H9 (cell line): ENCODE data around the gene LDLR. TPM values are rescaled to one million over a fixed set of nuclear protein-coding genes. Genes with fewer than 3 reads are reported as not detected.
A peak's percentile ranks its signal among the peaks of the same experiment; 100 is the strongest.

Source experiments
- DNase-seq: peaks from one replicate; pipeline ENCODE4 v3.0.0-alpha.2; 2017
- H2AFZ ChIP-seq: one replicate; pipeline ENCODE4 v1.6.1; 2013; ENCODE audit warnings: mild to moderate bottlenecking, low read length, control low read depth, moderate library complexity
- H2AK5ac ChIP-seq: 2 replicates; pipeline ENCODE4 v1.6.1; 2013; ENCODE audit warnings: low read length, control low read depth, mixed read lengths; ENCODE audit not compliant: insufficient read length
- H2BK120ac ChIP-seq: one replicate; pipeline ENCODE4 v1.6.1; 2013; ENCODE audit warnings: low read depth, mild to moderate bottlenecking, low read length, control low read depth, inconsistent platforms; ENCODE audit not compliant: poor library complexity, severe bottlenecking
- H2BK12ac ChIP-seq: 2 replicates; pipeline ENCODE4 v1.6.1; 2013; ENCODE audit warnings: low read length, control low read depth, mixed read lengths, low read depth; ENCODE audit not compliant: insufficient read length
- H2BK15ac ChIP-seq: 2 replicates; pipeline ENCODE4 v1.6.1; 2013; ENCODE audit warnings: low read depth, low read length, control low read depth
- H2BK20ac ChIP-seq: one replicate; pipeline ENCODE4 v1.6.1; 2013; ENCODE audit warnings: low read depth, mild to moderate bottlenecking, low read length, control low read depth, inconsistent platforms; ENCODE audit not compliant: poor library complexity, severe bottlenecking
- H2BK5ac ChIP-seq: 2 replicates; pipeline ENCODE4 v1.6.1; 2013; ENCODE audit warnings: low read length, control low read depth, mixed read lengths; ENCODE audit not compliant: insufficient read length
- H3K14ac ChIP-seq: 2 replicates; pipeline ENCODE4 v1.6.1; 2013; ENCODE audit warnings: low read length, control low read depth; ENCODE audit not compliant: insufficient read depth
- H3K18ac ChIP-seq: 2 replicates; pipeline ENCODE4 v1.6.1; 2013; ENCODE audit warnings: low read depth, mild to moderate bottlenecking, mixed read lengths, low read length, control low read depth; ENCODE audit not compliant: insufficient read length
- H3K23ac ChIP-seq: 2 replicates; pipeline ENCODE4 v1.6.1; 2013; ENCODE audit warnings: low read length, control low read depth, mixed read lengths, low read depth; ENCODE audit not compliant: insufficient read length
- H3K23me2 ChIP-seq: 2 replicates; pipeline ENCODE4 v1.6.1; 2013; ENCODE audit warnings: low read depth, mild to moderate bottlenecking, mixed read lengths, low read length, control low read depth; ENCODE audit not compliant: insufficient read length, poor library complexity, severe bottlenecking
- H3K27ac ChIP-seq: 2 replicates; pipeline ENCODE4 v1.5.1; 2013; ENCODE audit warnings: low read length, control low read depth, mixed read lengths, low read depth; ENCODE audit not compliant: insufficient read length
- H3K27me3 ChIP-seq: 2 replicates; pipeline ENCODE4 v1.6.1; 2013; ENCODE audit warnings: low read length, control low read depth, inconsistent platforms; ENCODE audit not compliant: insufficient read depth
- H3K4ac ChIP-seq: 2 replicates; pipeline ENCODE4 v1.6.1; 2013; ENCODE audit warnings: low read depth, mild to moderate bottlenecking, control low read depth, inconsistent platforms, low read length, moderate library complexity
- H3K4me1 ChIP-seq: 2 replicates; pipeline ENCODE4 v1.6.1; 2013; ENCODE audit warnings: low read length, control low read depth, inconsistent platforms; ENCODE audit not compliant: insufficient read depth
- H3K4me2 ChIP-seq: 2 replicates; pipeline ENCODE4 v1.6.1; 2013; ENCODE audit warnings: low read length, control low read depth, mixed read lengths; ENCODE audit not compliant: insufficient read length, insufficient read depth
- H3K56ac ChIP-seq: 2 replicates; pipeline ENCODE4 v1.6.1; 2013; ENCODE audit warnings: low read depth, mild to moderate bottlenecking, mixed read lengths, low read length, control low read depth; ENCODE audit not compliant: insufficient read length
- H3K79me1 ChIP-seq: 2 replicates; pipeline ENCODE4 v1.6.1; 2013; ENCODE audit warnings: low read depth, mild to moderate bottlenecking, moderate library complexity, low read length, control low read depth, inconsistent platforms; ENCODE audit not compliant: insufficient read depth, poor library complexity, severe bottlenecking
- H3K79me2 ChIP-seq: 2 replicates; pipeline ENCODE4 v1.6.1; 2013; ENCODE audit warnings: low read length, control low read depth, inconsistent platforms; ENCODE audit not compliant: insufficient read depth
- H3K9ac ChIP-seq: 2 replicates; pipeline ENCODE4 v1.6.1; 2013; ENCODE audit warnings: low read length, control low read depth, mixed read lengths; ENCODE audit not compliant: insufficient read length; ENCODE audit errors: extremely low read depth
- H3K9me3 ChIP-seq: one replicate; pipeline ENCODE4 v1.6.1; 2013; ENCODE audit warnings: low read depth, low read length, inconsistent platforms; ENCODE audit not compliant: control insufficient read depth
- H3T11ph ChIP-seq: one replicate; pipeline ENCODE4 v1.6.1; 2013; ENCODE audit warnings: mild to moderate bottlenecking, low read length, control low read depth, inconsistent platforms
- H4K20me1 ChIP-seq: one replicate; pipeline ENCODE4 v1.6.1; 2013; ENCODE audit not compliant: control insufficient read depth, insufficient read length, insufficient read depth
- H4K5ac ChIP-seq: 2 replicates; pipeline ENCODE4 v1.6.1; 2013; ENCODE audit warnings: low read depth, mild to moderate bottlenecking, mixed read lengths, low read length, control low read depth; ENCODE audit not compliant: insufficient read length
- H4K8ac ChIP-seq: replicated peaks from 2 replicates; pipeline ENCODE4 v1.6.1; 2013; ENCODE audit warnings: low read length, control low read depth, mixed read lengths, low read depth; ENCODE audit not compliant: insufficient read length
- H4K91ac ChIP-seq: 2 replicates; pipeline ENCODE4 v1.6.1; 2013; ENCODE audit warnings: low read depth, mild to moderate bottlenecking, moderate library complexity, mixed read lengths, low read length, control low read depth; ENCODE audit not compliant: insufficient read length
- H3K27ac Mint-ChIP-seq, 3 experiments: 2 replicates in 2 of 3; 3 replicates in 1 of 3; pipeline ENCODE4 v1.8.0; 2020 to 2021; ENCODE audit warnings: mixed read lengths in 3 of 3, mild to moderate bottlenecking in 1 of 3, moderate library complexity in 1 of 3
- H3K27me3 Mint-ChIP-seq: 2 replicates; pipeline ENCODE4 v1.8.0; 2021; ENCODE audit warnings: low read depth, mild to moderate bottlenecking, moderate library complexity, mixed read lengths
- H3K36me3 Mint-ChIP-seq, 3 experiments: 2 replicates in 2 of 3; 3 replicates in 1 of 3; pipeline ENCODE4 v1.8.0; 2020 to 2021; ENCODE audit warnings: low read depth in 3 of 3, mixed read lengths in 3 of 3; ENCODE audit not compliant: insufficient read depth in 1 of 3
- H3K4me1 Mint-ChIP-seq, 2 experiments: 2 replicates each; pipeline ENCODE4 v1.8.0; 2020; ENCODE audit warnings: mixed read lengths in 2 of 2
- H3K4me3 Mint-ChIP-seq, 2 experiments: 2 replicates in 1 of 2; 3 replicates in 1 of 2; pipeline ENCODE4 v1.8.0; 2020 to 2021; ENCODE audit warnings: mild to moderate bottlenecking in 2 of 2, mixed read lengths in 2 of 2, moderate library complexity in 1 of 2
- H3K9me3 Mint-ChIP-seq, 2 experiments: 2 replicates in 1 of 2; 3 replicates in 1 of 2; pipeline ENCODE4 v1.8.0; 2020; ENCODE audit warnings: mild to moderate bottlenecking in 2 of 2, mixed read lengths in 2 of 2, moderate library complexity in 1 of 2
- CTCF ChIP-seq: fragments of 200-600 bp; sonication (generic); conservative IDR thresholded peaks from 3 replicates; pipeline ENCODE4 v1.8.0; 2021; ENCODE audit warnings: antibody characterized with exemption, mild to moderate bottlenecking
- WGBS: extraction: QIAGEN DNeasy Blood & Tissue Kit; methylation state at CpG from one replicate; pipeline ENCODE4 v1.1.7; 2013; ENCODE audit warnings: missing lambda C conversion rate, low lambda C conversion rate, mixed read lengths; ENCODE audit not compliant: insufficient read length; ENCODE audit errors: extremely low coverage; 5-methylcytosine and 5-hydroxymethylcytosine counted together
- total RNA-seq: library from RNA; stranded (reverse); gene quantifications from 2 replicates; pipeline ENCODE4 v1.2.1, GENCODE V29; 2021

The LDLR gene
- total RNA-seq, 1 experiment from 2014 or later, result 92.7 TPM

DNA sequence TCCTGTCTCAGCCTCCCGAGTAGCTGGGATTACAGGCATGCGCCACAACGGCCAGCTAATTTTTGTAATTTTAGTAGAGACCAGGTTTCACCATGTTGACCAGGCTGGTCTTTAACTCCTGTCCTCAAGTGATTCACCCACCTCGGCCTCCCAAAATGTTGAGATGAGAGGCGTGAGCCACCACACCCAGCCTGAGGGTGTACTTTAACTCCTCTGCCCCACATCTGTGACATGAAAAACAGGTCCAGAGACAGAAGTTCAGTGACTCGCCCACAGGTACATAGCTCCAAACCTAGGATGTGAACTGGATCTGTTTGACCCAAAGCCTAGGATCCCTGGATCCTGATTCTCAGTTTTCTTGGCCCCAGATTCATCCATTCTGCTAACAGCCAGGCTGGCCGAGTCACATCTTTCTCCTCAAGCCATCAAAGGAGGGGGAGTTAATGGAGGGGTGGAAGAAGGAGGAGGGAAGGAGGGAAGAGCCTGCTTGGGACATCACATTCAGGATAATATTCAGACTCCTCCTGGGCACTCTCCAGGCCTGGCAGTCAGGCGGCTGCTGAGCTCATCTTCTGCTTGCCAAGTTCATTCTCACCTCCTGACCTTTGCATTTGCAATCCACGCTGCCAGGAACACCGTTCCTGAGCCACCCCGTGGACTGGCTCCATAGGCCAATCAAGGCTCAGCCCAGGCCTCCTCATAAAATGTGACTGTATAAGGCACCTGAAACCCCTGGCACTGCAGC, 63.2 kb downstream of the LDLR start:
- Mint-ChIP-seq H3K9me3 (no peaks in the 10 kb centered on the region), H3K36me3 (peaks cover 9 to 35% (median 34%) of the 10 kb centered on the region in 3 experiments), H3K4me1 (peaks cover 10% of the 10 kb centered on the region in 2 experiments), H3K27me3 (no peaks in the 10 kb centered on the region), H3K4me3 (peak overlapping the region in 1 of 2 experiments; percentile 8; a peak in 1 of 5 replicates), H3K27ac (peak overlapping the region in 1 of 3 experiments; percentile 83; a peak in 1 of 7 replicates)
- no peak overlapping the region for H3K14ac ChIP-seq
- H3K23ac ChIP-seq, result no peak overlapping the region
- H3K27me3 ChIP-seq, result no peaks in the 10 kb centered on the region
- H3K56ac ChIP-seq, result no peak overlapping the region
- no peaks in the 10 kb centered on the region for H4K20me1 ChIP-seq
- H3K4me2 ChIP-seq, result no peak overlapping the region
- H4K5ac ChIP-seq, result no peak overlapping the region
- H3K23me2 ChIP-seq, result peaks cover 3% of the 10 kb centered on the region
- no peak overlapping the region for H3T11ph ChIP-seq
- H3K27ac ChIP-seq, result no peak overlapping the region
- H4K91ac ChIP-seq, result no peak overlapping the region
- no peak for DNase-seq
- peaks cover 8% of the 10 kb centered on the region for H3K79me1 ChIP-seq
- no peak overlapping the region for H3K4ac ChIP-seq
- no peaks in the 10 kb centered on the region for H3K9me3 ChIP-seq
- no peak overlapping the region for H2AK5ac ChIP-seq
- no peak overlapping the region for H2BK5ac ChIP-seq
- H3K9ac ChIP-seq, result no peak overlapping the region
- no CpG with 5 or more reads among the region's 11 CpGs for WGBS
- H2BK120ac ChIP-seq, result no peak overlapping the region
- no peak overlapping the region for H4K8ac ChIP-seq
- H3K18ac ChIP-seq, result no peak overlapping the region
- H2AFZ ChIP-seq, result no peak overlapping the region
- H2BK20ac ChIP-seq, result no peak overlapping the region
- no peak for TF ChIP-seq CTCF
- H3K4me1 ChIP-seq, result no peaks in the 10 kb centered on the region; the same call in 1 of the 2 replicates
- H2BK12ac ChIP-seq, result no peak overlapping the region
- H3K79me2 ChIP-seq, result peaks cover 6% of the 10 kb centered on the region; the same call in 1 of the 2 replicates
- H2BK15ac ChIP-seq, result no peak overlapping the region
